HepG2 (cell line): ENCODE measurements around the gene TRIM72. TPM values are rescaled to one million over a fixed set of nuclear protein-coding genes. Genes with fewer than 3 reads are reported as not detected.

Experiments used
- EP300 ChIP-seq, 3 experiments: sonication (generic) in 1 of 3; formaldehyde crosslinking in 1 of 3; IDR thresholded peaks; 2 replicates each; pipeline versions ENCODE4 v1.5.1 to v1.6.1; 2011 to 2020; ENCODE audit warnings: low read depth in 2 of 3, low read length in 2 of 3, borderline replicate concordance in 1 of 3, improper control_type of control experiment in 1 of 3, mild to moderate bottlenecking in 1 of 3, missing genetic modification reagents in 1 of 3, moderate library complexity in 1 of 3
- ESRRA ChIP-seq: sonication (generic); formaldehyde crosslinking; IDR thresholded peaks from 2 replicates; pipeline ENCODE4 v1.5.1; 2020; ENCODE audit warnings: mild to moderate bottlenecking, low read depth, missing genetic modification reagents
- GABPB1 ChIP-seq: IDR thresholded peaks from 2 replicates; pipeline ENCODE4 v1.6.1; 2016; ENCODE audit warnings: mild to moderate bottlenecking, missing genetic modification reagents, moderate library complexity, missing compliant biosample characterization
- HDAC1 ChIP-seq: sonication (generic); formaldehyde crosslinking; IDR thresholded peaks from 2 replicates; pipeline ENCODE4 v1.5.1; 2020; ENCODE audit warnings: mild to moderate bottlenecking, missing genetic modification reagents
- HMG20A ChIP-seq: IDR thresholded peaks from 2 replicates; pipeline ENCODE4 v1.6.1; 2016; ENCODE audit warnings: borderline replicate concordance
- MYC ChIP-seq: sonication (generic); formaldehyde crosslinking; IDR thresholded peaks from 2 replicates; pipeline ENCODE4 v1.9.0; 2021; ENCODE audit warnings: missing genetic modification reagents, borderline replicate concordance
- NR2F1 ChIP-seq, 2 experiments: fragments of 450-650 bp in 1 of 2; formaldehyde crosslinking in 1 of 2; IDR thresholded peaks; 2 replicates each; pipeline versions ENCODE4 v1.5.0 to v1.6.1; 2016 to 2020; ENCODE audit warnings: mild to moderate bottlenecking in 1 of 2, missing compliant biosample characterization in 1 of 2, missing genetic modification reagents in 1 of 2, moderate library complexity in 1 of 2
- POGZ ChIP-seq: sonication (generic); formaldehyde crosslinking; IDR thresholded peaks from 2 replicates; pipeline ENCODE4 v1.4.0; 2020; ENCODE audit warnings: mild to moderate bottlenecking, missing genetic modification reagents
- POLR2A ChIP-seq, 2 experiments: IDR thresholded peaks; 2 replicates each; pipeline ENCODE4 v1.6.1; 2011; ENCODE audit warnings: low read depth in 2 of 2, low read length in 2 of 2, mild to moderate bottlenecking in 1 of 2, moderate library complexity in 1 of 2; ENCODE audit not compliant: insufficient read depth in 1 of 2
- RBFOX2 ChIP-seq: fragments of 200-400 bp; formaldehyde crosslinking; IDR thresholded peaks from 2 replicates; pipeline ENCODE4 v1.6.1; 2017; ENCODE audit warnings: low read depth, mild to moderate bottlenecking, low read length
- RXRB ChIP-seq: IDR thresholded peaks from 2 replicates; pipeline ENCODE4 v1.6.1; 2016; ENCODE audit warnings: borderline replicate concordance, missing genetic modification reagents, missing compliant biosample characterization
- SAP130 ChIP-seq: IDR thresholded peaks from 2 replicates; pipeline ENCODE4 v1.6.1; 2016; ENCODE audit warnings: low read depth
- ZFP82 ChIP-seq: sonication (generic); formaldehyde crosslinking; IDR thresholded peaks from 2 replicates; pipeline ENCODE4 v1.5.1; 2020; ENCODE audit warnings: mild to moderate bottlenecking, missing genetic modification reagents, borderline replicate concordance
- ZNF460 ChIP-seq: sonication (generic); formaldehyde crosslinking; IDR thresholded peaks from 2 replicates; pipeline ENCODE4 v1.5.1; 2020; ENCODE audit warnings: missing genetic modification reagents, mild to moderate bottlenecking, borderline replicate concordance
- ZNF644 ChIP-seq: IDR thresholded peaks from 2 replicates; pipeline ENCODE4 v1.6.1; 2016; ENCODE audit warnings: low read depth
- ZNF670 ChIP-seq: sonication (generic); formaldehyde crosslinking; IDR thresholded peaks from 2 replicates; pipeline ENCODE4 v1.8.0; 2022; ENCODE audit warnings: mild to moderate bottlenecking, missing genetic modification reagents, borderline replicate concordance
- ZNF674 ChIP-seq: sonication (generic); formaldehyde crosslinking; IDR thresholded peaks from 2 replicates; pipeline ENCODE4 v1.5.0; 2020; ENCODE audit warnings: low read depth, mild to moderate bottlenecking, missing genetic modification reagents
- ZNF772 ChIP-seq: sonication (generic); formaldehyde crosslinking; IDR thresholded peaks from 2 replicates; pipeline ENCODE4 v1.5.0; 2020; ENCODE audit warnings: mild to moderate bottlenecking, missing genetic modification reagents
- polyA plus RNA-seq, 8 experiments: library from polyadenylated mRNA; depleted of rRNA in 3 of 8; stranded (reverse) in 7 of 8; unstranded in 1 of 8; fragments of >200 nt; fragmentation: Illumina TruSeq in 4 of 8; extraction: Trizol in 4 of 8; gene quantifications; 2 replicates each; pipeline versions ENCODE4 v1.2.1 to v1.2.3, GENCODE V29; 2011 to 2016; ENCODE audit warnings: low read depth in 4 of 8, missing spikeins in 1 of 8, mixed read lengths in 1 of 8; ENCODE audit not compliant: insufficient read depth in 1 of 8
- total RNA-seq, 5 experiments: library from RNA; depleted of rRNA; stranded (reverse); fragments of >200 nt; fragmentation: Illumina TruSeq; extraction: Trizol; gene quantifications; 2 replicates each; pipeline ENCODE4 v1.2.3, GENCODE V29; 2016; ENCODE audit warnings: low read depth in 1 of 5
- TF ChIP-seq, protein P1 (sequence below): sonication (generic); formaldehyde crosslinking; conservative IDR thresholded peaks from 2 replicates; pipeline ENCODE4 v1.4.0; 2020; ENCODE audit warnings: mild to moderate bottlenecking, missing genetic modification reagents, moderate library complexity
- TF ChIP-seq, protein P2 (sequence below): sonication (generic); formaldehyde crosslinking; IDR thresholded peaks from 2 replicates; pipeline ENCODE4 v1.5.1; 2020; ENCODE audit warnings: mild to moderate bottlenecking, moderate library complexity, missing genetic modification reagents
- TF ChIP-seq, protein P3 (sequence below): sonication (generic); formaldehyde crosslinking; IDR thresholded peaks from 2 replicates; pipeline ENCODE4 v1.4.0; 2020; ENCODE audit warnings: mild to moderate bottlenecking, missing genetic modification reagents
- TF ChIP-seq, protein P4 (sequence below): sonication (generic); formaldehyde crosslinking; IDR thresholded peaks from 2 replicates; pipeline ENCODE4 v1.9.0; 2021; ENCODE audit warnings: missing genetic modification reagents, borderline replicate concordance

Gene TRIM72
- total and polyA plus RNA-seq, 2 of the 13 experiments (the other 11 are each of a cell fraction or from before 2014, with no cell fraction given) = not detected

DNA sequence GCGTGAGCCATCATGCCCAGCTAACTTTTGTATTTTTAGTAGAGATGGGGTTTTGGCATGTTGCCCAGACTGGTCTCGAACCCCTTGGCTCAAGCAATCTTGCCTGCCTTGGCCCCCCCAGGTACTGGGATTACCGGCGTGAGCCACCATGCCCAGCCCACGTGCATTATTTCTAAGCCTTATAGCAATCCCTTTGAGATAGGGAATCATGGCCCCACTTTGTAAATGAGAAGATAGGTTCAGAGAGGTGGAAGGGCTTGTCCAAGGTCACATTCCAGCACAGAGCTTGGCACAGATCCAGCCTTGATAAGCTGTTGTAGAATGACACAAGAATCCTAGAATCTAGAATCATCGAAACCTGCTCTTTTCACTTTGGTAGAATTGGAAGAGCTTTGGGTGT is 7.1 kb upstream of the TRIM72 start (continued):
- TF ChIP-seq, protein P1, sequence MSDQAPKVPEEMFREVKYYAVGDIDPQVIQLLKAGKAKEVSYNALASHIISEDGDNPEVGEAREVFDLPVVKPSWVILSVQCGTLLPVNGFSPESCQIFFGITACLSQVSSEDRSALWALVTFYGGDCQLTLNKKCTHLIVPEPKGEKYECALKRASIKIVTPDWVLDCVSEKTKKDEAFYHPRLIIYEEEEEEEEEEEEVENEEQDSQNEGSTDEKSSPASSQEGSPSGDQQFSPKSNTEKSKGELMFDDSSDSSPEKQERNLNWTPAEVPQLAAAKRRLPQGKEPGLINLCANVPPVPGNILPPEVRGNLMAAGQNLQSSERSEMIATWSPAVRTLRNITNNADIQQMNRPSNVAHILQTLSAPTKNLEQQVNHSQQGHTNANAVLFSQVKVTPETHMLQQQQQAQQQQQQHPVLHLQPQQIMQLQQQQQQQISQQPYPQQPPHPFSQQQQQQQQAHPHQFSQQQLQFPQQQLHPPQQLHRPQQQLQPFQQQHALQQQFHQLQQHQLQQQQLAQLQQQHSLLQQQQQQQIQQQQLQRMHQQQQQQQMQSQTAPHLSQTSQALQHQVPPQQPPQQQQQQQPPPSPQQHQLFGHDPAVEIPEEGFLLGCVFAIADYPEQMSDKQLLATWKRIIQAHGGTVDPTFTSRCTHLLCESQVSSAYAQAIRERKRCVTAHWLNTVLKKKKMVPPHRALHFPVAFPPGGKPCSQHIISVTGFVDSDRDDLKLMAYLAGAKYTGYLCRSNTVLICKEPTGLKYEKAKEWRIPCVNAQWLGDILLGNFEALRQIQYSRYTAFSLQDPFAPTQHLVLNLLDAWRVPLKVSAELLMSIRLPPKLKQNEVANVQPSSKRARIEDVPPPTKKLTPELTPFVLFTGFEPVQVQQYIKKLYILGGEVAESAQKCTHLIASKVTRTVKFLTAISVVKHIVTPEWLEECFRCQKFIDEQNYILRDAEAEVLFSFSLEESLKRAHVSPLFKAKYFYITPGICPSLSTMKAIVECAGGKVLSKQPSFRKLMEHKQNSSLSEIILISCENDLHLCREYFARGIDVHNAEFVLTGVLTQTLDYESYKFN (CRISPR knock-in tag) = peak; percentile 60; the same call in 1 of the 2 replicates
- TF ChIP-seq MYC = peak; percentile 49; the same call in 1 of the 2 replicates
- TF ChIP-seq HDAC1 (CRISPR knock-in tag) = peak; percentile 37; the same call in 1 of the 2 replicates
- no peak for TF ChIP-seq ZFP82 (CRISPR knock-in tag)
- no peak for TF ChIP-seq RXRB (CRISPR knock-in tag)
- TF ChIP-seq NR2F1 (CRISPR knock-in tag; IDR thresholded peaks at IDR 0.05) = peak; percentile 55 to 62
- TF ChIP-seq POLR2A (IDR thresholded peaks at IDR 0.05; ENCODE audit: insufficient read depth in 1 of 2, low read depth in 2 of 2, low read length in 2 of 2) = no peak
- TF ChIP-seq ZNF460 = no peak
- TF ChIP-seq, protein P2, sequence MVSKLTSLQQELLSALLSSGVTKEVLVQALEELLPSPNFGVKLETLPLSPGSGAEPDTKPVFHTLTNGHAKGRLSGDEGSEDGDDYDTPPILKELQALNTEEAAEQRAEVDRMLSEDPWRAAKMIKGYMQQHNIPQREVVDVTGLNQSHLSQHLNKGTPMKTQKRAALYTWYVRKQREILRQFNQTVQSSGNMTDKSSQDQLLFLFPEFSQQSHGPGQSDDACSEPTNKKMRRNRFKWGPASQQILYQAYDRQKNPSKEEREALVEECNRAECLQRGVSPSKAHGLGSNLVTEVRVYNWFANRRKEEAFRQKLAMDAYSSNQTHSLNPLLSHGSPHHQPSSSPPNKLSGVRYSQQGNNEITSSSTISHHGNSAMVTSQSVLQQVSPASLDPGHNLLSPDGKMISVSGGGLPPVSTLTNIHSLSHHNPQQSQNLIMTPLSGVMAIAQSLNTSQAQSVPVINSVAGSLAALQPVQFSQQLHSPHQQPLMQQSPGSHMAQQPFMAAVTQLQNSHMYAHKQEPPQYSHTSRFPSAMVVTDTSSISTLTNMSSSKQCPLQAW (CRISPR knock-in tag) = 0 out of 2 replicates have a peak, but pooled peaks have one; percentile 22
- no peak for TF ChIP-seq ZNF772 (CRISPR knock-in tag)
- peak in 1 of 2 experiments; percentile 40; a peak in 1 of 4 replicates for TF ChIP-seq EP300 (IDR thresholded peaks at IDR 0.05; ENCODE audit: low read depth in 2 of 2, low read length in 2 of 2)
- TF ChIP-seq EP300 (CRISPR knock-in tag; IDR thresholded peaks at IDR 0.05; ENCODE audit: borderline replicate concordance) = no peak; the same call in 1 of the 2 replicates
- TF ChIP-seq, protein P3, sequence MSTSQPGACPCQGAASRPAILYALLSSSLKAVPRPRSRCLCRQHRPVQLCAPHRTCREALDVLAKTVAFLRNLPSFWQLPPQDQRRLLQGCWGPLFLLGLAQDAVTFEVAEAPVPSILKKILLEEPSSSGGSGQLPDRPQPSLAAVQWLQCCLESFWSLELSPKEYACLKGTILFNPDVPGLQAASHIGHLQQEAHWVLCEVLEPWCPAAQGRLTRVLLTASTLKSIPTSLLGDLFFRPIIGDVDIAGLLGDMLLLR (CRISPR knock-in tag) = 0 out of 2 replicates have a peak, but pooled peaks have one; percentile 25
- TF ChIP-seq RBFOX2 = no peak
- TF ChIP-seq ZNF674 (CRISPR knock-in tag) = no peak
- TF ChIP-seq, protein P4, sequence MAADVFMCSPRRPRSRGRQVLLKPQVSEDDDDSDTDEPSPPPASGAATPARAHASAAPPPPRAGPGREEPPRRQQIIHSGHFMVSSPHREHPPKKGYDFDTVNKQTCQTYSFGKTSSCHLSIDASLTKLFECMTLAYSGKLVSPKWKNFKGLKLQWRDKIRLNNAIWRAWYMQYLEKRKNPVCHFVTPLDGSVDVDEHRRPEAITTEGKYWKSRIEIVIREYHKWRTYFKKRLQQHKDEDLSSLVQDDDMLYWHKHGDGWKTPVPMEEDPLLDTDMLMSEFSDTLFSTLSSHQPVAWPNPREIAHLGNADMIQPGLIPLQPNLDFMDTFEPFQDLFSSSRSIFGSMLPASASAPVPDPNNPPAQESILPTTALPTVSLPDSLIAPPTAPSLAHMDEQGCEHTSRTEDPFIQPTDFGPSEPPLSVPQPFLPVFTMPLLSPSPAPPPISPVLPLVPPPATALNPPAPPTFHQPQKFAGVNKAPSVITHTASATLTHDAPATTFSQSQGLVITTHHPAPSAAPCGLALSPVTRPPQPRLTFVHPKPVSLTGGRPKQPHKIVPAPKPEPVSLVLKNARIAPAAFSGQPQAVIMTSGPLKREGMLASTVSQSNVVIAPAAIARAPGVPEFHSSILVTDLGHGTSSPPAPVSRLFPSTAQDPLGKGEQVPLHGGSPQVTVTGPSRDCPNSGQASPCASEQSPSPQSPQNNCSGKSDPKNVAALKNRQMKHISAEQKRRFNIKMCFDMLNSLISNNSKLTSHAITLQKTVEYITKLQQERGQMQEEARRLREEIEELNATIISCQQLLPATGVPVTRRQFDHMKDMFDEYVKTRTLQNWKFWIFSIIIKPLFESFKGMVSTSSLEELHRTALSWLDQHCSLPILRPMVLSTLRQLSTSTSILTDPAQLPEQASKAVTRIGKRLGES (CRISPR knock-in tag) = peak; percentile 79; the same call in 1 of the 2 replicates
- TF ChIP-seq GABPB1 (CRISPR knock-in tag) = no peak
- peak; percentile 51 for TF ChIP-seq SAP130 (CRISPR knock-in tag)
- TF ChIP-seq HMG20A = peak; percentile 82
- TF ChIP-seq ZNF644 (CRISPR knock-in tag) = peak; percentile 81
- TF ChIP-seq ESRRA (CRISPR knock-in tag) = peak; percentile 78; the same call in 1 of the 2 replicates
- TF ChIP-seq POGZ (CRISPR knock-in tag) = peak; percentile 12; the same call in 1 of the 2 replicates
- TF ChIP-seq ZNF670 (CRISPR knock-in tag) = 0 out of 2 replicates have a peak, but pooled peaks have one; percentile 43
